SK-N-SH (cell line): Measurements from ENCODE around the gene ARL5B. TPM values are rescaled to one million over a fixed set of nuclear protein-coding genes. Genes with fewer than 3 reads are reported as not detected.
"Not testable (repeated sequence)": the region's sequence is repeated elsewhere in the genome, so short reads cannot be mapped to it uniquely, and the experiment has no call there.

Source experiments
- CTCF ChIA-PET: fragments of 300-600, 350-600 bp; formaldehyde crosslinking; extraction: SDS; loops from one replicate; lab custom pipeline; 2021; lab: Yijun Ruan, JAX
- POLR2A ChIA-PET: fragments of 350-600 bp; sonication (Branson Sonifier 250); formaldehyde crosslinking; extraction: SDS; loops from one replicate; lab custom pipeline; 2020; ENCODE audit warnings: antibody characterized with exemption, inconsistent platforms; lab: Yijun Ruan, JAX
- DNase-seq: peaks from one replicate; pipeline ENCODE4 v3.0.0; 2012
- H2AFZ ChIP-seq: fragments of 200-600 bp; sonication (generic); 2 replicates; pipeline ENCODE4 v1.8.1; 2016; ENCODE audit warnings: antibody characterized with exemption, mild to moderate bottlenecking, low read depth
- H3F3A ChIP-seq: fragments of 200-600 bp; sonication (generic); replicated peaks from 2 replicates; pipeline ENCODE3; 2016; ENCODE audit warnings: antibody characterized with exemption, mild to moderate bottlenecking; ENCODE audit not compliant: insufficient read depth
- H3K27ac ChIP-seq, 2 experiments: fragments of 200-500 bp in 1 of 2; fragments of 200-600 bp in 1 of 2; sonication (Bioruptor generic) in 1 of 2; sonication (generic), shearing (Covaris generic) in 1 of 2; 2 replicates each; pipeline versions ENCODE4 v1.5.1 to v1.6.1; 2014 to 2016; ENCODE audit warnings: low read depth in 2 of 2, inconsistent platforms in 1 of 2, low read length in 1 of 2, mild to moderate bottlenecking in 1 of 2, mixed read lengths in 1 of 2
- H3K27me3 ChIP-seq: fragments of 200-600 bp; sonication (generic), shearing (Covaris generic); 2 replicates; pipeline ENCODE4 v1.6.1; 2016; ENCODE audit warnings: mixed run types; ENCODE audit not compliant: insufficient read depth
- H3K36me3 ChIP-seq, 2 experiments: fragments of 200-500 bp in 1 of 2; fragments of 200-600 bp in 1 of 2; sonication (Bioruptor generic) in 1 of 2; sonication (generic) in 1 of 2; replicated peaks in 1 of 2; 2 replicates each; pipeline versions ENCODE3 to v1.5.1; 2014 to 2016; ENCODE audit warnings: low read length in 1 of 2, mild to moderate bottlenecking in 1 of 2; ENCODE audit not compliant: insufficient read depth in 2 of 2, control insufficient read depth in 1 of 2
- H3K4me1 ChIP-seq, 2 experiments: fragments of 200-500 bp in 1 of 2; fragments of 200-600 bp in 1 of 2; sonication (Bioruptor generic) in 1 of 2; sonication (generic), shearing (Covaris generic) in 1 of 2; 2 replicates each; pipeline versions ENCODE4 v1.5.1 to v1.6.1; 2014 to 2016; ENCODE audit warnings: low read depth in 1 of 2, low read length in 1 of 2, mixed run types in 1 of 2; ENCODE audit not compliant: insufficient read depth in 2 of 2, control insufficient read depth in 1 of 2
- H3K4me2 ChIP-seq: fragments of 200-600 bp; sonication (generic), shearing (Covaris generic); 2 replicates; pipeline ENCODE4 v1.6.1; 2017; ENCODE audit warnings: mixed run types
- H3K4me3 ChIP-seq, 2 experiments: fragments of 200-500 bp in 1 of 2; fragments of 200-600 bp in 1 of 2; sonication (Bioruptor generic) in 1 of 2; sonication (generic), shearing (Covaris generic) in 1 of 2; 2 replicates each; pipeline versions ENCODE4 v1.5.1 to v1.8.1; 2014 to 2016; ENCODE audit warnings: low read depth in 2 of 2, inconsistent platforms in 1 of 2, low read length in 1 of 2, mild to moderate bottlenecking in 1 of 2, mixed read lengths in 1 of 2, moderate library complexity in 1 of 2
- H3K79me2 ChIP-seq: fragments of 200-600 bp; sonication (generic); 2 replicates; pipeline ENCODE4 v1.8.1; 2017; ENCODE audit warnings: mild to moderate bottlenecking; ENCODE audit not compliant: insufficient read depth
- H3K9ac ChIP-seq: fragments of 200-600 bp; sonication (generic); 2 replicates; pipeline ENCODE4 v1.6.1; 2017; ENCODE audit warnings: mixed run types
- H3K9me2 ChIP-seq: fragments of 200-600 bp; sonication (generic); 2 replicates; pipeline ENCODE4 v1.6.1; 2017; ENCODE audit warnings: mixed run types
- H3K9me3 ChIP-seq: fragments of 200-600 bp; sonication (generic); 2 replicates; pipeline ENCODE4 v1.6.1; 2017; ENCODE audit warnings: mixed run types, mild to moderate bottlenecking, moderate library complexity
- H4K20me1 ChIP-seq: fragments of 200-600 bp; sonication (generic); 2 replicates; pipeline ENCODE4 v1.6.1; 2017; ENCODE audit warnings: mild to moderate bottlenecking, mixed run types; ENCODE audit not compliant: insufficient read depth
- ELF1 ChIP-seq: IDR thresholded peaks from 2 replicates; pipeline ENCODE4 v1.4.0; 2012
- FOXM1 ChIP-seq: IDR thresholded peaks from 2 replicates; pipeline ENCODE4 v1.4.0; 2012; ENCODE audit warnings: low read depth, mild to moderate bottlenecking
- GABPA ChIP-seq: IDR thresholded peaks from 2 replicates; pipeline ENCODE4 v1.4.0; 2012; ENCODE audit warnings: low read depth, mild to moderate bottlenecking
- GATA2 ChIP-seq: sonication (generic); formaldehyde crosslinking; IDR thresholded peaks from 2 replicates; pipeline ENCODE4 v1.5.0; 2020; ENCODE audit warnings: mild to moderate bottlenecking, missing genetic modification reagents
- NFIC ChIP-seq: IDR thresholded peaks from 2 replicates; pipeline ENCODE4 v1.4.0; 2012; ENCODE audit warnings: borderline replicate concordance
- RAD21 ChIP-seq: IDR thresholded peaks from 2 replicates; pipeline ENCODE4 v1.6.1; 2012; ENCODE audit warnings: mild to moderate bottlenecking, low read length
- TAF1 ChIP-seq: IDR thresholded peaks from 2 replicates; pipeline ENCODE4 v1.6.1; 2012; ENCODE audit warnings: low read depth, mild to moderate bottlenecking, low read length, moderate library complexity, borderline replicate concordance
- TCF12 ChIP-seq: IDR thresholded peaks from 2 replicates; pipeline ENCODE4 v1.4.0; 2012
- whole genome bisulfite sequencing: methylation state at CpG from one replicate; pipeline ENCODE4 v1.1.6; 2017; ENCODE audit warnings: low lambda C conversion rate; 5-methylcytosine and 5-hydroxymethylcytosine counted together
- polyA plus RNA-seq, 3 experiments: library from polyadenylated mRNA; depleted of rRNA; stranded (reverse); fragments of >200 nt; gene quantifications; 2 replicates each; pipeline ENCODE4 v1.2.3, GENCODE V29; 2012
- TF ChIP-seq, protein P1 (sequence below): IDR thresholded peaks from 2 replicates; pipeline ENCODE4 v1.4.0; 2012; ENCODE audit warnings: low read depth, borderline replicate concordance

The ARL5B gene
- polyA plus RNA-seq, 1 of the 3 experiments (the other 2 are of a cell fraction), result 4.9 TPM

DNA sequence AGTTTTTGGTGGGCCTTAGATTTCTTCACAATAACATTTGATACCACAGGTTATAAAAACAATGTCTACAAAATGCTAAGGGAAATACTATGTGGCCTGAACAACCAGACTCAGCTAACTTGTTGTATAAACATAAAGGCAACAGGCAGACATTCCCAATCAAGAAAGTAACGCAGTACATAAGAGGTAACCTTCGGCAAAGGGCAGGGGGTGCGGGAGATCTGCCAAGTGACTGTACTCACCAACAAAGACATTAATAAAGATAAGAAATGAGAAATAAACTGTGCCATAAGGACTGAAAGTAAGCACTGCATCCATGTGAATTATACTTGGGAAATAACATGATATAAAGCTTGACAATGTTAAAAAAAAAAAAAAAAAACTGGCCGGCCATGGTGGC, 23.2 kb upstream of the ARL5B start:
- WGBS, result 93% methylated on average over 4 of the region's 4 CpGs
- ChIA-PET CTCF (no interaction called here), POLR2A (interaction anchor here (0.7 kb wide), 1 partner anchor 24 kb away, joined by 3 read pairs; the partner anchor contains the start of gene ARL5B)

DNA sequence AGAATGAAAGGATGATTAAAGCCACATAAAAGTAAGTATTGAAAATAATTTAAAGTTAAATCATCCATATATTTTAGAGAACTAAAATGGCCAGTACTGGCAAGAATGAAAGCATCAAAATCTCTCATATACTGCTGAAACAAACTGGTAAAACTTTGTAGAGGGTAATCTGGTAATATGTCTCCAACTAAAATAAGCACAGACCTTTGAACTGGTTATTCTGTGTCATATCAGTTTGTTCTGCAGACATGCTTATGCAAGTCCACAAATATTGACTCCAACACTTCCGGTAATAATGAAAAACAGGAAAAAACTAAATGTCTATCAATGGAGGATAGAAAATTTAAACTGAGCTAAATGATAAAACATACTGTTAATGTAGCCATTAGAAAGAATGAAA, 21.8 kb upstream of the ARL5B start:
- H3K27me3 ChIP-seq, CTCF ChIA-PET, H3K4me3 ChIP-seq, POLR2A ChIA-PET, H3K36me3 ChIP-seq, H4K20me1 ChIP-seq, H3K9me3 ChIP-seq, H3K4me1 ChIP-seq, H3K4me2 ChIP-seq, H3K9ac ChIP-seq, H3F3A ChIP-seq, H2AFZ ChIP-seq, H3K27ac ChIP-seq, DNase-seq, H3K9me2 ChIP-seq, H3K79me2 ChIP-seq: not testable (repeated sequence)
- WGBS, result 90% methylated on average over 1 of the region's 1 CpG

More for the DNA sequence above, 23.2 kb upstream of the ARL5B start:
- TF ChIP-seq NFIC (no peak), FOXM1 (no peak), TCF12 (no peak), GATA2 (no peak), GABPA (no peak), RAD21 (no peak), TAF1 (no peak), ELF1 (no peak)
- TF ChIP-seq, protein P1, sequence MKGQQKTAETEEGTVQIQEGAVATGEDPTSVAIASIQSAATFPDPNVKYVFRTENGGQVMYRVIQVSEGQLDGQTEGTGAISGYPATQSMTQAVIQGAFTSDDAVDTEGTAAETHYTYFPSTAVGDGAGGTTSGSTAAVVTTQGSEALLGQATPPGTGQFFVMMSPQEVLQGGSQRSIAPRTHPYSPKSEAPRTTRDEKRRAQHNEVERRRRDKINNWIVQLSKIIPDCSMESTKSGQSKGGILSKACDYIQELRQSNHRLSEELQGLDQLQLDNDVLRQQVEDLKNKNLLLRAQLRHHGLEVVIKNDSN, result no peak
- Histone ChIP-seq H4K20me1 (no peaks in the 10 kb centered on the region), H3K9ac (no peak overlapping the region), H3K4me3 (no peak overlapping the region), H3F3A (no peaks in the 10 kb centered on the region), H2AFZ (no peak overlapping the region), H3K9me3 (no peaks in the 10 kb centered on the region), H3K79me2 (no peaks in the 10 kb centered on the region), H3K27me3 (no peaks in the 10 kb centered on the region), H3K4me2 (no peak overlapping the region), H3K27ac (no peak overlapping the region), H3K9me2 (no peaks in the 10 kb centered on the region), H3K4me1 (no peaks in the 10 kb centered on the region), H3K36me3 (peaks cover 0 to 3% of the 10 kb centered on the region in 2 experiments)
- no peak for DNase-seq

DNA sequence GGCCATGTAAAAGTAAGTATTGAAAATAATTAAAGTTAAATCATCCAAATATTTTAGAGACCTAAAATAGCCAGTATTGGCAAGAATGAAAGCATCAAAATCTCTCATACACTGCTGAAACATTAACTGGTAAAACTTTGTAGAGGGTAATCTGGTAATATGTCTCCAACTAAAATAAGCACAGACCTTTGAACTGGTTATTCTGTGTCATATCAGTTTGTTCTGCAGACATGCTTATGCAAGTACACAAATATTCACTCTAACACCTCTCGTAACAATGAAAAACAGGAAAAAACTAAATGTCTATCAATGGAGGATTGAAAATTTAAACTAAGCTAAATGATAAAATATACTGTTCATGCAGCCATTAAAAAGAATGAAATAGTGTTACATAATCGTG, 19.5 kb upstream of the ARL5B start:
- CTCF ChIA-PET, H3K27me3 ChIP-seq, H3K36me3 ChIP-seq, H2AFZ ChIP-seq, H3K4me2 ChIP-seq, H3K9me3 ChIP-seq, H4K20me1 ChIP-seq, DNase-seq, H3K79me2 ChIP-seq, POLR2A ChIA-PET, H3K9ac ChIP-seq, H3K4me1 ChIP-seq, H3F3A ChIP-seq, H3K9me2 ChIP-seq, H3K4me3 ChIP-seq, H3K27ac ChIP-seq: not testable (repeated sequence)
- 95% methylated on average over 2 of the region's 2 CpGs for WGBS
